Kasumi-1 (cell line): ENCODE measurements around the gene SELENBP1.
"Not testable (repeated sequence)": the region's sequence is repeated elsewhere in the genome, so short reads cannot be mapped to it uniquely, and the experiment has no call there.

Experiments
- DNase-seq, 2 experiments: peaks; one replicate each; lab custom pipeline; 2025; lab: John Stamatoyannopoulos, UW

SELENBP1 gene

GRCh38 chr1:151372058-151372934 lies at the start of gene SELENBP1:
SELENBP1 (minus strand) TSS chr1:151372705; CDS start chr1:151372641, 64 bp downstream.
- no peak for DNase-seq

- DNase-seq: no peak
Measured at GRCh38 chr1:151419819-151420218, 47.3 kb upstream of the SELENBP1 start.

- no peak for DNase-seq
Measured at GRCh38 chr1:151418081-151418480, 45.6 kb upstream of the SELENBP1 start.

DNA sequence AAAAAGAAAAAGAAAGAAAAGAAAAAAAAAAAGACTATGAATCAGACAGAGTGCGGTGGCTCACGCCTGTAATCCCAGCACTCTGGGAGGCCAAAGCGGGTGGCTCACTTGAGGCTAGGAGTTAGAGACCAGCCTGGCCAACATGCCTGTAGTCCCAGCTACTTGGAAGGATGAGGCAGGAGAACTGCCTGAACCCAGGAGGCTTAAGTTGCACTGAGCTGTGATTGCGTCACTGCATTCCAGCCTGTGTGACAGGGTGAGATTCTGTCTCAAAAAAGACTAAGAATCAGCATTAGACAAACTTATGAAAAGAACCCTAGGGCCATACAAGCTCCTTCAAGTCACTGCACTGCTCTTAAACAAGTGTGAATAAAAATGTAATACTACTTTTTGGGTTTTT lies 43.7 kb upstream of the SELENBP1 start:
- DNase-seq: no peak

DNA sequence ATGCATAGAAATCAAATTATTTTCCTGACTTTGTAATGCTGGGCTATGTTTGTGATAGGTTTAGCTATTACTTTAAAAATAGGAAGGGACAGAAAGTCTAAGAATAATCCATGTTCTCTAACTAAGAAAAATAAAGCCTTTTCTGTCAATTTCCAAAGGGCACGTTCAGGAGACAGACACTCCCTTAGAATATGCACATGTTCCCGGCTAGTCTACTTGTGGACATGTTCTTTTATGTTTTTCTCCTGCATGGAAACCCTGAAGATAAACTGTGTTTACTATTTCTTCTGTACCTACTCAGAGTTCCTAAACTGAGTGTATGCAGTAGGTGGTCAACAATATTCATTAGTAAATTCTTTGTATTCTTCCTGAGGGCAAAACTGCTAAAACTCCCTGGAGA lies 39.4 kb upstream of the SELENBP1 start:
- no peak for DNase-seq

DNA sequence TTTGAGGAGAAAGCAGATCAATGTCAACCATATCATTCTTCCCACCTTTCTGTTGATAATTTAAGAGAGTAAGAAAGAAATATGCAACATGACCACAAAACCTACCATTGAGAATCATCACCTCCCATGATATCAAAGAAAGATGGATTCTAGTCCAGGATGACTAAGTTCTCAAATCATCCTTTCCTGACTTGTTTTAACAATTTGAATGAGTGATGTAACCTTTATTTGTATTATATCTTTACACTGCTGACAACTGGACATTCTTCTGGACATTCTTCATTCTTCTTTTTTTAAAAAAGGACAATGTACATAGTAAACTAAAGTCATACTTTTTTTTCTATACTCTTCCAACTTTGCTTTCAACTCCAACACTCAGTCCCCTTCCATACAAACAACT lies 36.4 kb upstream of the SELENBP1 start:
- no peak for DNase-seq

GRCh38 chr1:151407304-151407703 lies 34.8 kb upstream of the SELENBP1 start:
- DNase-seq: no peak

- no peak for DNase-seq
Measured at GRCh38 chr1:151406176-151406575, 33.7 kb upstream of the SELENBP1 start.

GRCh38 chr1:151405187-151405951 lies 32.9 kb upstream of the SELENBP1 start:
- no peak for DNase-seq

- DNase-seq: no peak
Measured at GRCh38 chr1:151403612-151404011, 31.1 kb upstream of the SELENBP1 start.

GRCh38 chr1:151402764-151403163 lies 30.3 kb upstream of the SELENBP1 start:
- DNase-seq: no peak

DNA sequence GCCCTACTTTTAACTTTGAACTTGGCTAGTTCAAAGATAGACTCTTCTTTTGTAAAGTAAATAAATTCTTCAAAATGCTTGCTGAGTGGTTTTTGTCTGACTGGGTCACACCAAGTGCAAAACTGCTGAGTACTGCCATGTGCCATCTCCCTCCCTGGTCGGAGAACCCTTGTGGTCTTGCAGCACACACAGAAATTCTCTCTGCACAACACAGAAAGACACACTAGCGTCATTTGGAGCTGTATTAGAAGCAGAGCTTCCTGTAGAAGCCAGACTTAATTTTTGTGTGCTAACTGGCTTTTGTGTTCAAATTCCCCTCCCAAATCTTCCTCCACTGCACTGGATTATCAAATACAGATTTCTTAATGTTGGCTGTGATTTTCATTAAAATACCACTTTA lies 29.4 kb upstream of the SELENBP1 start:
- no peak for DNase-seq

- DNase-seq: no peak
Measured at GRCh38 chr1:151401125-151401788, 28.8 kb upstream of the SELENBP1 start.

GRCh38 chr1:151399324-151400171 lies 27.0 kb upstream of the SELENBP1 start, which contains the start of gene PSMB4:
PSMB4 (plus strand) TSS chr1:151399573; CDS start chr1:151399588, 15 bp downstream.
- DNase-seq: peak; percentile 95 to 99

DNA sequence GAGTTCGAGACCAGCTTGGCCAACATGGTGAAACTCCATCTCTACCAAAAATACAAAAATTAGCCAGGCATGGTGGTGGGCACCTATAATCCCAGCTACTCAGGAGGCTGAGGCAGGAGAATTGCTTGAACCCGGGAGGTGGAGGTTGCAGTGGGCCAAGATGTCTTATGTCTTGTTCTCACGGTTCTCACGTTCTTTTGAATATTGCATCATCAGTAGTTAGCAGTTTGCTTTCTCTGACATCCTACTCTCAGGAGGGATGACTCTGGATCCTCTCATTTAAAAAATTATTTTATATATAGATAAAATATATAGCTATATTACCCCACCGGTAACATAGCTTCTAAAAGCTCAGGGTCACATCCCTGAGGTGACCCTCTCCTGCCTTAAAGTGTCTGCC lies 23.8 kb upstream of the SELENBP1 start:
- DNase-seq: not testable (repeated sequence)

DNA sequence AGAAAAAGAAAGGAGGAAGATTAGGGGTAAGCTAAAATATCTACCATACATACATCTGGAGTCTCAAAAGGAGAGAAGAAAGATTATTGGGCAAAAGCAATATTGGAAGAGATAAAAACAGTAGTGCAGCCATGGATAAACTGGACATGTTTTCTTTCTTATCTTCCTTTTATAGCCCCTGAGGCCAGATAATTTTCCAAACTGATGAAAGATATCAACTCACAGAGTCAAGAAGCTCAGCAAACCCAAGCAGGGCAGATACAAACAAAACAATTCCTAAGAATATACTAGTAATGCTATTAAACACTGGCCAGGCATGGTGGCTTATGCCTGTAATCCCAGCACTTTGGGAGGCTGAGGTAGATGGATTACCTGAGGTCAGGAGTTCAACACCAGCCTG lies 21.1 kb upstream of the SELENBP1 start:
- DNase-seq: no peak

DNA sequence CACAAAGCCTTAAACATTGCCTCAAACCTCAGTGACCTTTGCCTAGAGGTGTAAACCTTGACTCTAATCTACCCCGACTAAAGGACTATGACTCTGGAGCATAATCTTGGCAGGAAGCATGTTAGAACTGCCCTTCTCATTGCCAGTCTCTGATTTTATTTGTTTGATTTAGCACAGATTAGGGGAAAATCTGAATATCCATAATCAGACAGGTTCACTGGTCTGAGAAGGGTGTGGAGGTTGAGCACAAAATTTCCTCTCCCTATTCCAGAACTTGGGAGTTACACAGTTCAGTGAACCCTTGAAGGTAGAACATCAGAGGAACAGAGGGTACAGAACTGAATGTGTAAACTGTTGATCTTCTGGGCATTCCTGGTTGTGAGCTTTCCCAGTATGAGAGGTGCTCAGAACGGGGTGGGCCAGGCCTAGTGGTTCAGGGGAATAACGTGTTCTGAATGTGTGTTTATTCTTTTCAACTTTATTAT lies 18.6 kb upstream of the SELENBP1 start:
- no peak for DNase-seq

DNA sequence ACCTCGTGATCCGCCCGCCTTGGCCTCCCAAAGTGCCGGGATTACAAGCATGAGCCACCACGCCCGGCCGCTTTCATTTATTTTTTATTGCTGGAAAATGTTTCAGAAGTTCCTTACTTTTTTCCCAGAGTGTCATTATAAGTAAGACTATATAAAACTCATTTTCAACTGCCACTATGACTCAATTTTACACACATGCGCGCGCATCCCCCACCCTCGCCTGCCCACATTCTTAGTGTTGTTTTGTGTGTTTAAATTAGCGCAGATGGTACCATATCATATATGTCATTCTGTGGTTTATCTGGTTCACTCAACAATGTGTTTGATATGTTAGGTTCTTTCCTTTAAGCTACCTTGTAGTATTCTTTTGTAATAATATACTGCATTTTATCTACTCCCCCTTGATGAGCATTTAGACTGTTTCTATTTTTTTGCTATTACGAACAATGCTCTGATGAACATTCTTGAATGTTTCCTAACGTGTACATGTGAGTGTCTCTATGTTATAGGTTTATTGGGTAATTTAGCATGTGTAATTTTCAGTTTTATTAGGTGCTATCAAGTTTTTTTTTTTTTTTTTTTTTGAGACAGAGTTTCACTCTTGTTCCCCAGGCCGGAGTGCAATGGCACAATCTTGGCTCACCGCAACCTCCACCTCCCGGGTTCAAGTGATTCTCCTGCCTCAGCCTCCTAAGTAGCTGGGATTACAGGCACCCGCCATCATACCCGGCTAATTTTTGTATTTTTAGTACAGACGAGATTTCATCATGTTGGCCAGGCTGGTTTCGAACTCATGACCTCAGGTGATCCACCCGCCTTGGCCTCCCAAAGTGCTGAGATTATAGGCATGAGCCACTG lies 17.9 kb upstream of the SELENBP1 start:
- not testable (repeated sequence) for DNase-seq

DNA sequence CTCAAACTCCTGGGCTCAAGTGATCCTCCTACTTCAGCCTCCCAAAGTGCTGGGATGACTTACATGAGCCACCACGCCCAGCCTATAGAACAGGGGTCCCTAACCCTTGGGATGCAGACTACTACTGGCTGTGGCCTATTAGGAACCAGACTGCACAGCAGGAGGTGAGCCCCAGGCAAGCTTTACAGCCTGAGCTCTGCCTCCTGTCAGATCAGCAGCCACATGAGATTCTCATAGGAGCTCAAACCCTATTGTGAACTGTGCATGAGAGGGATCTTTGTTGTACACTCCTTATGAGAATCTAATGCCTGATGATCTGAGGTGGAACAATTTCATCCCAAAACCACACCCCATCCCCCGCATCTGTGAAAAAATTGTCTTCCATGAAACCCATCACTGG lies 13.5 kb upstream of the SELENBP1 start:
- DNase-seq: no peak

DNA sequence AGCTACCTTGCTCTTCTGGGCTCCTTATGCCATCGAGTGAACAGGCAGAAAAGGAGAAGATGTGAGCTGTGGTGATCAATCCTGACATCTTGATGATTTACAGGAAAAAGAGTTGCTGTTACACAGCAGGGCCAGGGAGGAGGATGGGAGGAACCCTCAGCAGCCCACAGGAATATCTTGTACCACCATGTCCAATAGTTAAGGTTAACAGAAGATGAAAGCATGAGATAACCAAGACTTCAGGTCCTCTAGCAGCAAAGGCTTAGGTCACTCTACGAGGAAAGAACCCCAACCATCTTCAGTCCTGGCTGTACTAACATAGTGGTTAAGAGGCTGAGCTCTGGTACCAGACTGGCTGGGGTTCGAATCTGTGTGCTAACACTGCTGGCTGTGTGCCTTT lies 12.1 kb upstream of the SELENBP1 start:
- DNase-seq: no peak
